Stimulated activated CD8-positive, alpha-beta memory T cell treated with anti-CD3 and anti-CD28 coated beads, Interleukin-7, amount 100 ng/mL, for 48 hours (primary cell): ENCODE results near the gene RAB33B.

Experiments
- DNase-seq, 2 donors: peaks; one replicate each; pipeline ENCODE4 v3.0.0-alpha.2; 2020; ENCODE audit warnings: low read depth in 1 of 2; ENCODE audit errors: extremely low read depth in 1 of 2

RAB33B gene

DNA sequence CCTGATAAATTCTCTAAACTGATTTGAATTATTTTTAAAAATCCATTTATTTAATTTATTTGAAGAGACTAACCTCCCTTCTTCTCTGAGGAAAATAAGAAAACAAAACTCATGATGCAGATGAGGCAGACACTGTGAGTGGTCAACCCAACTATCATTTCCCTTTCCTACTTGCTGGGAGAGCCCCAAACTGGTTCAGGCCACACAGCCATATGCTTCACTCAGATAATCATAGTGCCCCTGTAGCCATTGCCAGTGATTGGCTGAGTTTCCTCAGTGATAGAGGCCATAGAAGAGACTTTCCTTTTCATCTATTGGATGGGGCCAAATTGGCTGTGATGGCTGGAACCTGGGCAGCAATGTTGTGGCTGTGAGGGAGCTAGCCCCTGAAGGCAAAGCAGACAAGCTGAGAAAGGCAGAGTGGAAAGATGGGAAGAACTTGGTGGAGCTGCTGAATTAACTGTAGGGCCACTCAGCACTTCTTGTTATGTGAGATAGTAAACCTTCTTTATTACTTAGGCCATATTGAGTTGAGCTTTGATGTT lies 49.8 kb downstream of the RAB33B start:
- no peak for DNase-seq

DNA sequence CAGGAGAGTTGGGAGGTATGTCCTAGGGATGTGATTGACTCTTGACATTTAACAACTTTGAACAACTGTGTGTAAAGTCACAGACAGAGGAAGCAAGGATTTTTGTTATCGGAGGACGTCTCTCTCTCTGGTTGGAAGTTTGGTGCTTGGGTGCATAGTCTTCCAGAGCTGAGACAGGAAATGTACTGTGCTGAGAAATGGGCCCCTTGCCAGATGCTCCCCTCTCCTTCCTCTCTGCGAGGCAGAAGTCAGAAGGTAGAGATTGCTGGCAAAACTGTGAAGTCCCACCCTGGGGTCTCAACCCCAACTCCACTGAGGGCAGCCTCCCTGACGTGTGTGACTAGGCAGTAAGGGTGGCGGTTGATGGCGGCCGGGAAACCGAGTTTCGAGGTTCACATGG lies 52.9 kb downstream of the RAB33B start:
- no peak for DNase-seq

DNA sequence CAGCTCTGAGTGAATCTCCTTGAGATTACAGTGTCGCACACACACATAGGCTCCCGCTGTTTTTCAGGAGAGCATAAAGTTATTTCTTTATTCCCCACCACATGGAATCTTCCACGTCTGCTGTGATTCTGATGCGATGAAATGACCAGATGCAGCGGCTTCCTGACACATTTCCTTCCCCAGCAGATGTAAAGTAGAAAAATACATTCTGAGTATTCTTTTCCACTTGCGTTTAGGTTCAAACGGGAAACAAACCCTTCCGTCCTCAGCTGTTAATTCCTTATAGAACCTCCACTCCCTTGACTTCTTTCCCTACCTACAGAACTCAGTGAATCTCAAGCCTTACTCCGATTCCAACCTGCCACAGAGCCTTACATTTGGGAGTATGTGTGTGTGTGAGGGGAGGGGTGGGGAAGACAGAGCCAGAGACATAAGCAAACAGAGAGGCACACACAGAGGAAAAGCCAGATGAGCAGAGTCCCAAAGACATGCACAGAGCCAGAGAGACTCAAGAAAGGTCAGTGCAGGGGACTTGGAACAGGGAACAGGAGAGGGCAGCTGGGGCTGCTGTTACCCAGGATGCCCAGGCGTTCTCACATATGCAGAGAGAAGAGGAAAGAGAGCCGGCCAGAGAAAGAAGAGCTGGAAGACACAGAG lies 54.8 kb downstream of the RAB33B start:
- no peak for DNase-seq

DNA sequence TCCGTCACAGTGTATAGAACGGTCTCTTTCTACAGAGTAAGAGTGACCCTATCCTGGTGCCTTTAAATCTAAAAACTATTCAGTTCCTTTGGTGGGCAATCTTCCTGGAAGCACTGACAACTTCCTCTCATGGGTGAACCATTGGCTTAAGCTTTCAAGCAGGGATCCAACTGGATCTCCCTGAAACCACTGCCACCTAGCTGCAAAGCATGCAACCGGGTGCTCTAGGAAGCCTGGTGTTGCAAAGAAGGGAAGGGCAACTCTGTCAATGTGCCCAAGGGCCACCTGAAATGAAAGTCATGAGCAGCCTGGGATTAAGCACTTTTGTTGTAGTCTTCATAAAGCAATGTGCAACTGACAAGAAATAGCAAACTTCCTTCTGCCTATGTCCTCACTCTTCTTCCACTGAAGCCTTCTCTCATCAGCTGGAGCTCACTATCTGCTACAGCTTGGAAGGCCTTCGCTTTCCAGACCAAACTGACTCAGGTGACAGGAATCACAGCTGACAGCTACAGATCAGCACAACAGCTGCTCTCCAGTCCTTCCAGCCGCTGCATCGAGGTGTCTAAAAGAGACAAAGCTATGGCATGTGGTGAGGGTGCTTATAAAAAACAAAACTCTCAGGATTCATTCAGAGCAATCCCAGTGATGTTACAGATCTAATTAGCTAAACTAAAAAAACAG lies 55.9 kb downstream of the RAB33B start:
- DNase-seq, result no peak

DNA sequence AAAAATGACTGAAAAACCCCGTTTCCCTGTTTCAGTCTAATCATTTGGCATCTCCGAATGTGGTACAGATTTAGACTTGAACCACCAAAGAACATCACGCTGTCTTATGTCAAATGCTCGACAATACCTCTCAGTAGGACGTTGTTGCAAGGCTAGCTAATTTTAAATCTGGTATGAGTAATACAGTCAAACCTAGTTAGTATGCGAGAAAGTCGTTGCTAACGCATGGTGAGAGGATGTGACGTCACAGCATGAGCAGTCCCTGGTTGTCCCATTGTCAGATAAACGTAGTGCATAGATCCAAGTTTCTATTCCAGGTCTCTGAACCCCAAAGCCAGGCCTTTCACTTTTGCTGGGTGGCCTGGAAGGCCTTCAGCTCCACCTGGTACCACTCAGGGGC lies 57.4 kb downstream of the RAB33B start:
- DNase-seq, result no peak

DNA sequence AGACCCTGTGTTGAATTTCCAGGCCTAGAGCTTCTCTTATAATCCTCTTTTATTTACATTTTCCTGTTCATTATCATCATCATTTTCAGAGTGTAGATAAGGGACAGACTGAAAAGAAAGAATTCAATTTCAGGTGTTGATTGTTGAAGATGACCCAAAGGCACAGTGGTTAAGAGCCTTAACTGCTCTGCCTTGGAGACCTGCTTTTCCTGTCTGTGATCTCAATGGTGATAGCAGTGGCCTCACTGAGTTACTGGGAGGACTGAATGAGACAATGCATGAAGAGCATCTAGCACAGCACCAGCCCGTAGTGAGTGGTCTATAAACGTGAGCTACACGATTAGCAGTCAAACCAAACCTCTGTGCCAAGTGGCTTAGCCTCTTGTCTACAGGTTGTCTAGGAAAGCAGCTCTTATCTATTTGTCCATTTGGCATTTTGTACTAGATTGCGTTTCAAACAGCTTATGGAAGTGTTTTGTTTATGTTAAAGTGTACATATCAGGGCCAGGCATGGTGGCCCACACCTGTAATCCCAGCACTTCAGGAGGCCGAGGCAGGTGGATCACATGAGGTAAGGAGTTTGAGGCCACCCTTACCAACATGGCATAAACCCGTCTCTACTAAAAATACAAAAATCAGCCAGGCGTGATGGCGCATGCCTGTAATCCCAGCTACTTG lies 60.6 kb downstream of the RAB33B start:
- no peak for DNase-seq

DNA sequence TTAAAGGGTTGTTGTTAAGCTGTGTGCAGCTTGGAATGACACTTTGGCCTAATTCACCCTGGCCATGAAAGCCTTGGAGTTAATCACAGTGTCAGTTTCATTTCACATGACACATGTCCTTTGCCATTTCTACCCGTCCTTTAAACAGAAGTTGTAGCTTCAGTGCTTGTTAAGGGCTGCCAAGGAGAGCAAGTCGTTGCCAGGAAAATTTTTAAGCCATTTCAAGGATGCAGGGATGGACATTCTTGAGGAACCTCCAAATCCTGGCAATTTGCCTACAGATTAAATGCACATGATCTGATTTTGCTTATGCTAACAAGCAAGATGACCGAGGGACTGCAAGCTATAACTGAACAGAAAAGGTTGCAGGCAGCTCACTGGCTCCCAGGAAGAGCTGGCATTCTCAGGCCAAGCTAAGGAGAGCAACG lies 61.6 kb downstream of the RAB33B start:
- DNase-seq, result no peak

DNA sequence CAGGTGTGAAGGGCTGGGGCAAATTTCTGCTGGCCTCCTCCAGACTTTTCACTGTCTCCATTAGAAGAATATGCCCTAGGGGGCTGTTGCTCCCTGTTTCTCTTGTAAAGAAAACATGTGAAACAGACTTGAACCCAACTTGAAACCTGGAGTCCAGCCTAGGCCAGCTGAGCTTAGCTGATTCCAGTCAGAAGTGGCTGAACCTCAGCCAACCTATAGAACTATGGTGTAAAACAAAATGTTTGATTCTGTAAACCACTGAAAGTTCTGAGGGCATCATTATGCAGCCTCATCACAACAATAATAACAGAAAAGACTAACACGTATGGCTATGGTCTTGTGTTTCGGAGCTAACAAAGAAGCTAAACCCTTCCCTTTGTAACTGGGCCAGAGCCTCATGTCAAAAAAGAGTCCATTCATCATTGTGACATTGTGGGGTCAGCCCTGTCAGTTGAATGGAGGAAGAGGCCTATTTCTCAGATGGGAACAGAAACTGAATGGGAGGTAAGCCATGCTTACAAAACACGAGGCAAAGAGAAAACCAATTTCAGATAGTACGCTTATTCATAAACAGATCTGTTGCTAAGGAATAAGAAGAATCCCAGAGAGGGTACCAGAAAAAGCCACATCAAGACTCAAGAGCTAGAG lies 68.0 kb downstream of the RAB33B start:
- DNase-seq, result no peak

DNA sequence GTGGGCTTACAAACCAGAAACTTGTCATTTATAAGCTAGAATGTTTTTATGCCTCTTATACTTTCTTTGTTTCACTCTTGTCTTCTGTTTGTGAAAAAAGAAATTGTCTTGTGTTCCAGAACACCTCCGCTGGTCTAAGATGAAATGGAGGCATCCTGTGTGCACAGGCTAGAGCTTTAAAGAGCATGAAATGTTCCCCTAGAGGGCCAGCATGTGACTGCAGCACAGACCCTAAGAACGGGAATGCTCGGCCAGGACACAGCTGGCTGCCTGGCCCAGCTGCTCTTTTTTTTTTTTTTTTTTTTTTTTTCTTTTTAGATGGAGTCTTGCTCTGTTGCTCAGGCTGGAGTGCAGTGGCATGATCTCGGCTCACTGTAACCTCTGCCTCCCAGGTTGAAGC lies 68.5 kb downstream of the RAB33B start:
- DNase-seq, result no peak

DNA sequence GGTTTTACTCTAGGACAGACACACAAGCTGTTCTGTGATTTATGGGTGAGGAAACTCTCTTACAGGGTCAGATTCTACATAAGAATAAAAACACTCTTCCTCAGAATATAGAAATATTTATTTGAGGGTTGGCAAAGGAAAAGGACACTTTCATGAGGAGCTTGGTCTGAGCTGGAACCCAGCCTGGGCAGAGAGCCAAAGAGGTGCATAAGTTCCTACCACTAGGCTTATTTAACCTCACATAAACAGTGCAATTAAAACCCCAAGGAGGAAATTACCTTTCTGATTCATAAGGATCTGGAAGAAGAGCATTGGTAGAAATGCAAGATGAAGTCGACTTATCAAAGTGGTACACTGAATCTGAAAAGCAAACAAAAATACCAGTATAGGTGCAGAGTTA lies 69.2 kb downstream of the RAB33B start:
- DNase-seq, result no peak

DNA sequence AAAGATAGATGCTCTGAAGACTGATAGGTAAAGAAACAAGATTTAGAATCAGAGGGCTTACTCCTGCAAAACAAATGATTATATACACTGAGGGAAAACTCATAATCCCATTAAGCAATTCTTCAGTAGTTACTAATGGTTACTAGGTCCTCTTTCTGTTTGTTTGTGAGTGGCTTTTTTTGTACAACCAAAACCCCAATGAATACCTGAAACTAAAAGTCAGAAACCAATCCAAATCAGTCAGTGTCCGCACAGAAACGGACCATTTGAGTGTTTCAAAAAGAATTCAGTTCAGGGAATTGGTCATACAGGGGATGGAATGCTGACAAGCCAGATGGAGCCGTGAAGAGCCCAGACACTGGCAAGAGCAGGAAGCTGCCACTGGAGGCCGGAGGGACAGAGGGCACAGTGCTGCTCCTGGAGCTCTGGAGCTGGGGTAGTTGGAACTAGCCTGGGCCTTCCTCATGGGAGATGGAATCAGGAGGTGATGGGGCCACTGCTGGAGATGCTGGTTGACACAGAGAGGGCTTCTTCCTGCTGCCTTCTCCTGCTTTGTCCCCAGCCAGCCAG lies 70.2 kb downstream of the RAB33B start:
- DNase-seq, result no peak

DNA sequence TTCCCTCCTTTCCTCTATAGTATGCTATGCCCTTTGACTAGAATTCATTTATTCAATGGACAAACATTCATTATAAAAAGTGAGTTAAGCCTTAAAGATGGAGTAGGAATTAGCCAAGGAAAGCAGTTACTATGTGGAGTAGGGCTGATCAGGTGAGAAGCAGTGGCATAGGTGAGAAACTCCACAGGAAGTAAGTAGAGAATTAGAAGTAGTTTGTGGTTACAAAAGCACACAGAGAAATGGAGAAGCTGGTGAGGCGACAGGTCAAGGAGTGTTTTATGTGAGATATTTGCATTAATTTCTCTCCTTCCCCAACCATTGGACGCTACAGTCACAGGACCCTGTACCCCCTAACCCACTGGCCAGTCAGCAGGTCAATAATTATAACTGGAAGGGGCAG lies 71.5 kb downstream of the RAB33B start:
- no peak for DNase-seq
